GM12892 (cell line): ENCODE data around the gene KLHL4.
"Not testable (repeated sequence)": the region's sequence is repeated elsewhere in the genome, so short reads cannot be mapped to it uniquely, and the experiment has no call there.

ENCODE experiments used
- POLR2A ChIP-seq: IDR thresholded peaks from 2 replicates; pipeline ENCODE4 v1.6.1; 2011; ENCODE audit warnings: low read depth, low read length, control low read depth
- POLR2AphosphoS5 ChIP-seq: IDR thresholded peaks from 2 replicates; pipeline ENCODE4 v1.6.1; 2011; ENCODE audit warnings: low read depth, low read length, control low read depth
- TAF1 ChIP-seq: IDR thresholded peaks from 2 replicates; pipeline ENCODE4 v1.6.1; 2011; ENCODE audit warnings: low read depth, mild to moderate bottlenecking, control low read depth, low read length, borderline replicate concordance

- not testable (repeated sequence) for TF ChIP-seq POLR2AphosphoS5, POLR2A, TAF1
These were observed 123.8 kb downstream of the KLHL4 start for GRCh38 chrX:87641439-87641838.
